Measurements from ENCODE around the gene PGAP3.
A peak's percentile ranks its signal among the peaks of the same experiment; 100 is the strongest.

Gene PGAP3

GRCh38 chr17:39655105-39655504 lies 32.8 kb downstream of the PGAP3 start:
- no peak for DNase-seq

GRCh38 chr17:39653662-39654331 lies 34.1 kb downstream of the PGAP3 start:
- no peak for DNase-seq

GRCh38 chr17:39653316-39653661 lies 34.6 kb downstream of the PGAP3 start:
- no peak for DNase-seq

GRCh38 chr17:39652587-39653315 lies 35.1 kb downstream of the PGAP3 start:
- no peak for DNase-seq

GRCh38 chr17:39651923-39652586 lies 35.8 kb downstream of the PGAP3 start:
- no peak for DNase-seq

GRCh38 chr17:39650121-39650579 lies 37.7 kb downstream of the PGAP3 start:
- no peak for DNase-seq

GRCh38 chr17:39648616-39649366 lies 39.1 kb downstream of the PGAP3 start:
- DNase-seq, result no peak

- DNase-seq, result no peak
Observed at GRCh38 chr17:39647256-39647655, 40.6 kb downstream of the PGAP3 start.

GRCh38 chr17:39643271-39643670 lies 44.6 kb downstream of the PGAP3 start:
- DNase-seq, result no peak

GRCh38 chr17:39642291-39643074 lies 45.4 kb downstream of the PGAP3 start:
- no peak for DNase-seq

GRCh38 chr17:39641883-39642282 lies 46.0 kb downstream of the PGAP3 start:
- DNase-seq, result no peak

- no peak for DNase-seq
Observed at GRCh38 chr17:39641097-39641496, 46.8 kb downstream of the PGAP3 start.

GRCh38 chr17:39640591-39641031 lies 47.2 kb downstream of the PGAP3 start:
- DNase-seq, result no peak

- no peak for DNase-seq
Observed at GRCh38 chr17:39639566-39640458, 48.0 kb downstream of the PGAP3 start.

- no peak for DNase-seq
Observed at GRCh38 chr17:39639043-39639442, 48.8 kb downstream of the PGAP3 start.

GRCh38 chr17:39638317-39638716 lies 49.5 kb downstream of the PGAP3 start:
- no peak for DNase-seq

GRCh38 chr17:39636927-39637736 lies 50.7 kb downstream of the PGAP3 start, which contains the start of gene STARD3:
Gene STARD3, plus strand, starts transcription at chr17:39637144. Its CDS starts 16,388 bp downstream, at chr17:39653532.
- DNase-seq, result peak; percentile 21

- DNase-seq, result no peak
Observed at GRCh38 chr17:39636587-39636926, 51.3 kb downstream of the PGAP3 start.

- DNase-seq, result no peak
Observed at GRCh38 chr17:39635614-39636176, 52.2 kb downstream of the PGAP3 start.

GRCh38 chr17:39634384-39634871 lies 53.4 kb downstream of the PGAP3 start:
- DNase-seq, result no peak

Data from NCI-H1436 treated with DMSO at 0.1 percent for 48 hours (cell line).